K562 (cell line): ENCODE results near the gene DSC2. TPM values are rescaled to one million over a fixed set of nuclear protein-coding genes. Genes with fewer than 3 reads are reported as not detected.

Source experiments
- ATF1 ChIP-seq, 2 experiments: fragments of 450-650 bp in 1 of 2; IDR thresholded peaks; 2 replicates each; pipeline ENCODE4 v1.6.1; 2016; ENCODE audit warnings: missing compliant biosample characterization in 1 of 2, missing genetic modification characterization in 1 of 2
- C11orf30 ChIP-seq: fragments of 450-650 bp; IDR thresholded peaks from 2 replicates; pipeline ENCODE4 v1.6.1; 2016; ENCODE audit warnings: low read depth, mild to moderate bottlenecking
- CBFA2T3 ChIP-seq: fragments of 450-650 bp; IDR thresholded peaks from 2 replicates; pipeline ENCODE4 v1.6.1; 2017
- CREM ChIP-seq: IDR thresholded peaks from 2 replicates; pipeline ENCODE4 v1.6.1; 2014; ENCODE audit warnings: antibody characterized with exemption, low read depth
- ELF1 ChIP-seq: fragments of 200-800 bp; sonication (Bioruptor generic); IDR thresholded peaks from 2 replicates; pipeline ENCODE4 v1.6.1; 2016; ENCODE audit warnings: missing genetic modification characterization, missing compliant biosample characterization
- FOXJ2 ChIP-seq: fragments of 200-800 bp; sonication (Bioruptor generic); IDR thresholded peaks from 2 replicates; pipeline ENCODE4 v1.6.1; 2016; ENCODE audit warnings: missing genetic modification characterization, missing compliant biosample characterization
- HMBOX1 ChIP-seq: sonication (generic); IDR thresholded peaks from 2 replicates; pipeline ENCODE4 v1.6.1; 2016
- JUND ChIP-seq, 2 experiments: IDR thresholded peaks; 2 replicates in 1 of 2; 3 replicates in 1 of 2; pipeline ENCODE4 v1.6.1; 2011; ENCODE audit warnings: borderline replicate concordance in 2 of 2, low read depth in 2 of 2, low read length in 2 of 2, improper control_type of control experiment in 1 of 2, missing biosample characterization in 1 of 2, missing genetic modification characterization in 1 of 2, missing genetic modification reagents in 1 of 2
- MAFK ChIP-seq: IDR thresholded peaks from 2 replicates; pipeline ENCODE4 v1.6.1; 2011; ENCODE audit warnings: low read length, improper control_type of control experiment
- MECOM ChIP-seq: fragments of 250-450 bp; sonication (Bioruptor Pico); IDR thresholded peaks from 2 replicates; pipeline ENCODE4 v1.8.0; 2022; ENCODE audit warnings: inconsistent platforms
- NFIC ChIP-seq: fragments of 450-650 bp; IDR thresholded peaks from 2 replicates; pipeline ENCODE4 v1.6.1; 2017; ENCODE audit warnings: mild to moderate bottlenecking, inconsistent platforms
- PHB ChIP-seq: fragments of 250-450 bp; sonication (Bioruptor Pico); IDR thresholded peaks from 2 replicates; pipeline ENCODE4 v1.5.0; 2021
- POU5F1 ChIP-seq: fragments of 150-350 bp; IDR thresholded peaks from 2 replicates; pipeline ENCODE4 v1.6.1; 2014; ENCODE audit warnings: borderline replicate concordance, low read length, low read depth, mild to moderate bottlenecking; ENCODE audit not compliant: partially characterized antibody
- SAP30 ChIP-seq: fragments of 200-600 bp; sonication (generic); IDR thresholded peaks from 2 replicates; pipeline ENCODE4 v1.6.1; 2012; ENCODE audit warnings: borderline replicate concordance, low read depth, mild to moderate bottlenecking, moderate library complexity, low read length, control low read depth, inconsistent platforms; ENCODE audit not compliant: insufficient read depth, poor library complexity, severe bottlenecking
- TBP ChIP-seq: optimal IDR thresholded peaks from 2 replicates; pipeline ENCODE3; 2011; ENCODE audit warnings: low read depth, low read length, improper control_type of control experiment
- TEAD1 ChIP-seq, 2 experiments: fragments of 450-650 bp in 1 of 2; sonication (generic) in 1 of 2; formaldehyde crosslinking; IDR thresholded peaks; 2 replicates each; pipeline versions ENCODE4 v1.4.0 to v1.8.0; 2020 to 2022; ENCODE audit warnings: mild to moderate bottlenecking in 2 of 2, missing genetic modification reagents in 1 of 2
- ZBTB17 ChIP-seq: fragments of 450-650 bp; formaldehyde crosslinking; IDR thresholded peaks from 2 replicates; pipeline ENCODE4 v1.4.0; 2020; ENCODE audit warnings: mild to moderate bottlenecking
- ZBTB7A ChIP-seq: IDR thresholded peaks from 2 replicates; pipeline ENCODE4 v1.6.1; 2011; ENCODE audit warnings: low read depth, mild to moderate bottlenecking, low read length, moderate library complexity, borderline replicate concordance; ENCODE audit not compliant: control insufficient read depth
- ZFP36 ChIP-seq: fragments of 150-350 bp; IDR thresholded peaks from 2 replicates; pipeline ENCODE4 v1.6.1; 2018; ENCODE audit warnings: low read length, low read depth; ENCODE audit not compliant: partially characterized antibody
- ZNF217 ChIP-seq: sonication (generic); formaldehyde crosslinking; IDR thresholded peaks from 2 replicates; pipeline ENCODE4 v1.8.0; 2022; ENCODE audit warnings: mild to moderate bottlenecking, missing genetic modification reagents
- ZNF239 ChIP-seq: fragments of 250-450 bp; sonication (Bioruptor Pico); IDR thresholded peaks from 2 replicates; pipeline ENCODE4 v1.4.0; 2020; ENCODE audit warnings: mild to moderate bottlenecking
- ZNF316 ChIP-seq: fragments of 450-650 bp; IDR thresholded peaks from 2 replicates; pipeline ENCODE4 v1.6.1; 2016
- ZNF644 ChIP-seq: fragments of 200-800 bp; sonication (Bioruptor generic); IDR thresholded peaks from 2 replicates; pipeline ENCODE4 v1.6.1; 2016; ENCODE audit warnings: low read depth, missing genetic modification characterization, missing compliant biosample characterization
- polyA plus RNA-seq, 8 experiments: library from polyadenylated mRNA; depleted of rRNA in 4 of 8; stranded (reverse) in 5 of 8; unstranded in 3 of 8; fragments of >200 nt; fragmentation: Nextera tagmentation in 2 of 8; fragmentation: Illumina TruSeq in 1 of 8; extraction: Ambion mirVana in 2 of 8; extraction: Trizol in 1 of 8; gene quantifications; 2 replicates each; pipeline versions ENCODE4 v1.2.1 to v1.2.3, GENCODE V29; 2011 to 2014; ENCODE audit warnings: inconsistent platforms in 1 of 8, missing spikeins in 1 of 8
- total RNA-seq, 7 experiments: library from RNA; depleted of rRNA in 6 of 7; stranded (reverse); fragments of >200 nt in 6 of 7; fragmentation: Illumina TruSeq in 2 of 7; extraction: Trizol in 2 of 7; gene quantifications; 2 replicates each; pipeline versions ENCODE4 v1.2.1 to v1.2.3, GENCODE V29; 2011 to 2021; ENCODE audit warnings: low replicate concordance in 1 of 7
- TF ChIP-seq, protein P1 (sequence below): fragments of 150-350 bp; IDR thresholded peaks from 2 replicates; pipeline ENCODE4 v1.6.1; 2014; ENCODE audit warnings: low read depth, mild to moderate bottlenecking, low read length, borderline replicate concordance
- TF ChIP-seq, protein P2 (sequence below): fragments of 250-450 bp; sonication (Bioruptor Pico); IDR thresholded peaks from 2 replicates; pipeline ENCODE4 v1.9.0; 2021; ENCODE audit warnings: mild to moderate bottlenecking

Gene DSC2
- total and polyA plus RNA-seq, 9 of the 15 experiments (the other 6 are each of a cell fraction or from before 2014, with no cell fraction given): 3.8 to 15.3 (median 6.4) TPM

DNA sequence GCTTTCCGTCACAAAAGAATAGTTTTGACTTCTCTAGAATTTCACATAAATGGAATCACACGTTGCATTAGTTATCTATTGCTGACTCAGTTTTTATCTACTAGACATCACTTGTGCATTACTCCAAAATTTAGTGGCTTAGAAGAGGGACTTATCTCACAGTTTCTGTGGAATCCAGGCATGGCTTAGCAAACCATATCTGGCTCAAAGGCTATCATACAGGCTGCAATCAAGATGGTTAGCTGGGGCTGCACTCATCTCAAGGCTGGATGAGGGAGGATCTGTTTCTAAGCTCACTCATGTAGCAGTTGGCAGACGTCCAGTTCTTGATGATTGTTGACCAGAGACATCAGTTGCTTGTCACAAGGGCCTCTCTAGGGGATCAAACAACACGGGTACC is 53.0 kb downstream of the DSC2 start (continued):
- peak in 1 of 2 experiments; percentile 58; a peak in 1 of 4 replicates for TF ChIP-seq TEAD1 (CRISPR knock-in tag; IDR thresholded peaks at IDR 0.05)
- no peak for TF ChIP-seq POU5F1
- no peak for TF ChIP-seq ZBTB7A
- TF ChIP-seq ZNF316: peak; percentile 86
- TF ChIP-seq ZNF644 (tag): no peak
- 0 out of 2 replicates have a peak, but pooled peaks have one; percentile 35 for TF ChIP-seq FOXJ2 (tag)
- no peak for TF ChIP-seq PHB
- no peak for TF ChIP-seq CREM
- TF ChIP-seq ZBTB17 (CRISPR knock-in tag): 0 out of 2 replicates have a peak, but pooled peaks have one; percentile 43
- TF ChIP-seq MECOM (CRISPR knock-in tag): 0 out of 2 replicates have a peak, but pooled peaks have one; percentile 15
- TF ChIP-seq ZNF217 (CRISPR knock-in tag): no peak
- peak; percentile 60; the same call in 1 of the 2 replicates for TF ChIP-seq MAFK
- TF ChIP-seq C11orf30: peak; percentile 81
- TF ChIP-seq, protein P1, sequence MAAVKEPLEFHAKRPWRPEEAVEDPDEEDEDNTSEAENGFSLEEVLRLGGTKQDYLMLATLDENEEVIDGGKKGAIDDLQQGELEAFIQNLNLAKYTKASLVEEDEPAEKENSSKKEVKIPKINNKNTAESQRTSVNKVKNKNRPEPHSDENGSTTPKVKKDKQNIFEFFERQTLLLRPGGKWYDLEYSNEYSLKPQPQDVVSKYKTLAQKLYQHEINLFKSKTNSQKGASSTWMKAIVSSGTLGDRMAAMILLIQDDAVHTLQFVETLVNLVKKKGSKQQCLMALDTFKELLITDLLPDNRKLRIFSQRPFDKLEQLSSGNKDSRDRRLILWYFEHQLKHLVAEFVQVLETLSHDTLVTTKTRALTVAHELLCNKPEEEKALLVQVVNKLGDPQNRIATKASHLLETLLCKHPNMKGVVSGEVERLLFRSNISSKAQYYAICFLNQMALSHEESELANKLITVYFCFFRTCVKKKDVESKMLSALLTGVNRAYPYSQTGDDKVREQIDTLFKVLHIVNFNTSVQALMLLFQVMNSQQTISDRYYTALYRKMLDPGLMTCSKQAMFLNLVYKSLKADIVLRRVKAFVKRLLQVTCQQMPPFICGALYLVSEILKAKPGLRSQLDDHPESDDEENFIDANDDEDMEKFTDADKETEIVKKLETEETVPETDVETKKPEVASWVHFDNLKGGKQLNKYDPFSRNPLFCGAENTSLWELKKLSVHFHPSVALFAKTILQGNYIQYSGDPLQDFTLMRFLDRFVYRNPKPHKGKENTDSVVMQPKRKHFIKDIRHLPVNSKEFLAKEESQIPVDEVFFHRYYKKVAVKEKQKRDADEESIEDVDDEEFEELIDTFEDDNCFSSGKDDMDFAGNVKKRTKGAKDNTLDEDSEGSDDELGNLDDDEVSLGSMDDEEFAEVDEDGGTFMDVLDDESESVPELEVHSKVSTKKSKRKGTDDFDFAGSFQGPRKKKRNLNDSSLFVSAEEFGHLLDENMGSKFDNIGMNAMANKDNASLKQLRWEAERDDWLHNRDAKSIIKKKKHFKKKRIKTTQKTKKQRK: no peak
- no peak for TF ChIP-seq ZFP36
- no peak for TF ChIP-seq SAP30
- TF ChIP-seq TBP: no peak
- peak; percentile 53; the same call in 1 of the 2 replicates for TF ChIP-seq HMBOX1
- no peak for TF ChIP-seq ZNF239 (CRISPR knock-in tag)
- no peak for TF ChIP-seq JUND (IDR thresholded peaks at IDR 0.05; ENCODE audit: borderline replicate concordance, low read depth, low read length)
- TF ChIP-seq JUND (tag; IDR thresholded peaks at IDR 0.05; ENCODE audit: borderline replicate concordance, low read depth, low read length): peak; percentile 69; the same call in 2 of the 3 replicates
- TF ChIP-seq CBFA2T3: peak; percentile 44; the same call in 1 of the 2 replicates
- no peak for TF ChIP-seq ELF1 (tag)
- TF ChIP-seq ATF1 (CRISPR knock-in tag; IDR thresholded peaks at IDR 0.05): no peak
- TF ChIP-seq ATF1 (tag; IDR thresholded peaks at IDR 0.05): peak; percentile 18; the same call in 1 of the 2 replicates
- TF ChIP-seq, protein P2, sequence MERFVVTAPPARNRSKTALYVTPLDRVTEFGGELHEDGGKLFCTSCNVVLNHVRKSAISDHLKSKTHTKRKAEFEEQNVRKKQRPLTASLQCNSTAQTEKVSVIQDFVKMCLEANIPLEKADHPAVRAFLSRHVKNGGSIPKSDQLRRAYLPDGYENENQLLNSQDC: no peak
- TF ChIP-seq NFIC: peak; percentile 84
